GM21447 (cell line): ENCODE measurements around the gene HSPA12A.

Source experiments
- ATAC-seq: cut with Tn5 transposase; IDR thresholded peaks from one replicate; pipeline ENCODE4 v1.9.1; 2021; ENCODE audit not compliant: unreplicated experiment

HSPA12A gene

GRCh38 chr10:116669832-116670644, 72.3 kb downstream of the HSPA12A start:
- no peak for ATAC-seq

GRCh38 chr10:116669080-116669479, 73.3 kb downstream of the HSPA12A start:
- ATAC-seq: no peak

GRCh38 chr10:116668446-116668845, 73.9 kb downstream of the HSPA12A start:
- ATAC-seq: no peak

GRCh38 chr10:116668018-116668417, 74.3 kb downstream of the HSPA12A start:
- no peak for ATAC-seq

- ATAC-seq: no peak
These were observed 74.9 kb downstream of the HSPA12A start for GRCh38 chr10:116667484-116667883.

GRCh38 chr10:116665541-116666125, 76.7 kb downstream of the HSPA12A start:
- ATAC-seq: no peak

- no peak for ATAC-seq
These were observed 77.7 kb downstream of the HSPA12A start for GRCh38 chr10:116664631-116665030.

- no peak for ATAC-seq
These were observed 79.0 kb downstream of the HSPA12A start for GRCh38 chr10:116663342-116663741.

GRCh38 chr10:116660860-116661259, 81.5 kb downstream of the HSPA12A start:
- no peak for ATAC-seq

- ATAC-seq: no peak
These were observed 83.2 kb downstream of the HSPA12A start for GRCh38 chr10:116659049-116659670.

- no peak for ATAC-seq
These were observed 84.4 kb downstream of the HSPA12A start for GRCh38 chr10:116657863-116658551.

GRCh38 chr10:116656044-116656443, 86.3 kb downstream of the HSPA12A start:
- ATAC-seq: no peak

- ATAC-seq: no peak
These were observed 86.8 kb downstream of the HSPA12A start for GRCh38 chr10:116655568-116655967.

GRCh38 chr10:116654816-116655215, 87.5 kb downstream of the HSPA12A start:
- peak; percentile 51 for ATAC-seq

GRCh38 chr10:116653885-116654284, 88.5 kb downstream of the HSPA12A start:
- ATAC-seq: no peak

- ATAC-seq: no peak
These were observed 93.5 kb downstream of the HSPA12A start for GRCh38 chr10:116648903-116649302.

- no peak for ATAC-seq
These were observed 95.9 kb downstream of the HSPA12A start for GRCh38 chr10:116646502-116646901.

GRCh38 chr10:116637830-116638229, 104.5 kb downstream of the HSPA12A start:
- ATAC-seq: no peak

- no peak for ATAC-seq
These were observed 105.4 kb downstream of the HSPA12A start for GRCh38 chr10:116636976-116637375.

GRCh38 chr10:116636385-116636784, 106.0 kb downstream of the HSPA12A start:
- ATAC-seq: no peak

- ATAC-seq: no peak
These were observed 108.0 kb downstream of the HSPA12A start for GRCh38 chr10:116634126-116634975.
